Upper lobe of left lung (tissue), 4 donors: Measurements from ENCODE around the gene ATP2B1.

Experiments used
- EP300 ChIP-seq, 4 donors: sonication (generic); formaldehyde crosslinking; IDR thresholded peaks; one replicate each; pipeline ENCODE4 v1.5.1; 2017; ENCODE audit warnings: antibody characterized with exemption in 4 of 4, control low read depth in 2 of 4
- POLR2AphosphoS5 ChIP-seq, 2 donors: sonication (generic); formaldehyde crosslinking; IDR thresholded peaks; one replicate each; pipeline ENCODE4 v1.5.1; 2017; ENCODE audit warnings: antibody characterized with exemption in 2 of 2

DNA sequence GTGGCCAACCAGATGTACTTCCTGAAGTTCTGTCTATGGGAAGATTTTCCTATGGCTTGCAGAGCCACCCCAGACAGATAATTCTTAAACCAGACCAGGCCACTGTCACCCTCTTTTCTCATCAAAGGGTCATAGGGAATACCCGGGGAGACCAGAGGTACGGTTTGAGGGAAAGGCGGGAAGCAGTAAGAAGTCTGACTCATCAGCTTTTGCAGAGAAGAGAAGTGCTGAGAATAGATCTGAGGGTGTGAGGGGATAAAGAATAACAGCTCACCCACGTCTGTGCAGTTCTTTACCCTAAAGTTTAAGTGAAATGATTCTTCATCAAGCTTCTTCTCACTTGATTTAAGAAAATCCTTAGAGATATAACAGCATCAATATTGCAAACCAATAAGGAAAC, 161.5 kb downstream of the ATP2B1 start:
- TF ChIP-seq POLR2AphosphoS5 (IDR thresholded peaks at IDR 0.05) (no peak), EP300 (IDR thresholded peaks at IDR 0.05) (no peak)
